Neuronal stem cell (in vitro differentiated cells): ENCODE measurements around the gene PDIA4.
A peak's percentile ranks its signal among the peaks of the same experiment; 100 is the strongest.

Source experiments
- DNase-seq: peaks from one replicate; pipeline ENCODE4 v3.0.0-alpha.2; 2013; ENCODE audit warnings: low spot score
- H2AFZ ChIP-seq: one replicate; pipeline ENCODE4 v1.6.1; 2013; ENCODE audit warnings: mild to moderate bottlenecking, low read length, inconsistent platforms
- H2AK5ac ChIP-seq: 2 replicates; pipeline ENCODE4 v1.6.1; 2013; ENCODE audit warnings: low read depth, mild to moderate bottlenecking, inconsistent platforms, low read length, moderate library complexity, mixed read lengths
- H2BK120ac ChIP-seq: 2 replicates; pipeline ENCODE4 v1.6.1; 2013; ENCODE audit warnings: low read depth, mild to moderate bottlenecking, inconsistent platforms, low read length, moderate library complexity, mixed read lengths
- H2BK12ac ChIP-seq: one replicate; pipeline ENCODE4 v1.6.1; 2013; ENCODE audit warnings: low read length, inconsistent platforms
- H2BK15ac ChIP-seq: 2 replicates; pipeline ENCODE4 v1.6.1; 2013; ENCODE audit warnings: mild to moderate bottlenecking, low read length, inconsistent platforms, mixed read lengths
- H2BK5ac ChIP-seq: one replicate; pipeline ENCODE4 v1.6.1; 2013; ENCODE audit warnings: inconsistent platforms, mild to moderate bottlenecking, low read length, moderate library complexity
- H3K14ac ChIP-seq: one replicate; pipeline ENCODE4 v1.6.1; 2013; ENCODE audit warnings: low read length, inconsistent platforms
- H3K18ac ChIP-seq: 2 replicates; pipeline ENCODE4 v1.6.1; 2013; ENCODE audit warnings: low read length, inconsistent platforms
- H3K23ac ChIP-seq: 2 replicates; pipeline ENCODE4 v1.6.1; 2013; ENCODE audit warnings: low read depth, mild to moderate bottlenecking, mixed read lengths, low read length, inconsistent platforms; ENCODE audit not compliant: poor library complexity
- H3K27ac ChIP-seq: replicated peaks from 3 replicates; pipeline ENCODE4 v1.5.1; 2013; ENCODE audit warnings: low read length, inconsistent platforms
- H3K27me3 ChIP-seq, 3 experiments: 2 replicates each; pipeline ENCODE4 v1.6.1; 2013; ENCODE audit warnings: low read length in 3 of 3, mild to moderate bottlenecking in 2 of 3, inconsistent platforms in 1 of 3, low read depth in 1 of 3, mixed read lengths in 1 of 3, moderate library complexity in 1 of 3; ENCODE audit not compliant: control insufficient read depth in 3 of 3, insufficient read depth in 3 of 3
- H3K36me3 ChIP-seq, 2 donors: replicated peaks in 1 of 2; 2 replicates each; pipeline ENCODE4 v1.6.1; 2013; ENCODE audit warnings: low read length in 2 of 2; ENCODE audit not compliant: control insufficient read depth in 2 of 2, insufficient read depth in 2 of 2
- H3K4ac ChIP-seq: 2 replicates; pipeline ENCODE4 v1.6.1; 2013; ENCODE audit warnings: inconsistent platforms, mild to moderate bottlenecking, low read length, moderate library complexity
- H3K4me1 ChIP-seq, 2 donors: 1 replicate in 1 of 2; 2 replicates in 1 of 2; pipeline ENCODE4 v1.6.1; 2013; ENCODE audit warnings: low read length in 2 of 2, low read depth in 1 of 2; ENCODE audit not compliant: control insufficient read depth in 2 of 2, insufficient read depth in 1 of 2
- H3K4me2 ChIP-seq: one replicate; pipeline ENCODE4 v1.6.1; 2013; ENCODE audit warnings: mild to moderate bottlenecking, low read length, inconsistent platforms; ENCODE audit not compliant: insufficient read depth, poor library complexity, severe bottlenecking
- H3K4me3 ChIP-seq, 2 donors: 2 replicates each; pipeline ENCODE4 v1.5.1; 2013; ENCODE audit warnings: low read length in 2 of 2, mild to moderate bottlenecking in 2 of 2, inconsistent platforms in 1 of 2, moderate library complexity in 1 of 2
- H3K79me1 ChIP-seq: one replicate; pipeline ENCODE4 v1.6.1; 2013; ENCODE audit warnings: low read depth, mild to moderate bottlenecking, inconsistent platforms, low read length, moderate library complexity
- H3K9ac ChIP-seq: one replicate; pipeline ENCODE4 v1.6.1; 2013; ENCODE audit warnings: mild to moderate bottlenecking, low read depth, low read length, inconsistent platforms; ENCODE audit not compliant: poor library complexity
- H3K9me3 ChIP-seq, 2 donors: replicated peaks in 1 of 2; 2 replicates each; pipeline versions ENCODE3 to v1.6.1; 2013; ENCODE audit warnings: low read length in 2 of 2, mild to moderate bottlenecking in 2 of 2, inconsistent platforms in 1 of 2, low read depth in 1 of 2, mixed read lengths in 1 of 2, moderate library complexity in 1 of 2; ENCODE audit not compliant: control insufficient read depth in 2 of 2, insufficient read depth in 1 of 2
- H4K8ac ChIP-seq: one replicate; pipeline ENCODE4 v1.6.1; 2013; ENCODE audit warnings: low read depth, mild to moderate bottlenecking, inconsistent platforms, low read length, moderate library complexity
- H4K91ac ChIP-seq: one replicate; pipeline ENCODE4 v1.6.1; 2013; ENCODE audit warnings: low read length, low read depth, mild to moderate bottlenecking, inconsistent platforms; ENCODE audit not compliant: poor library complexity
- WGBS, 2 donors: extraction: QIAGEN DNeasy Blood & Tissue Kit; methylation state at CpG; one replicate each; pipeline ENCODE4 v1.1.7; 2013; ENCODE audit warnings: missing lambda C conversion rate in 2 of 2, mixed read lengths in 1 of 2; ENCODE audit not compliant: insufficient read length in 2 of 2, insufficient replicate concordance in 1 of 2; ENCODE audit errors: extremely low coverage in 2 of 2; 5-methylcytosine and 5-hydroxymethylcytosine counted together

The PDIA4 gene

DNA sequence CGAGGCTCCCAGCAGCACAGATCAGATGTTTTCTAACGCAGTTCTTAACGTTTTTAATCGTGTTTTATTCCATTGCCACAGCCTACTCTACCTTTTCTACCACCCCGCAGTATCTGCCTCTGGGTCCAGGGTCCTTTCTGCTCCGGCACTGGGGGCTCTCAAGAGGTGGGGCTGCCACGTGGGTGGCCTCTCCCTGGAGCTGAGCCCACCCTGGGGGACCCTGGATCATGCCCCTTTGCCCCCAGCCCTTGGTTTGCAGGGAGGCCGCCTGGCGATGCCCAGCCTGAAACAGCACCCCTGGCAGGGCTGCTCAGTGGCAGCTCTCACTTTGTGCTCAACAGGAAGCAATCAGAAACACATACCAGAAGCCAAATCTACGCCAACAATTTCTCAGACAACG is 25.3 kb downstream of the PDIA4 start:
- Histone ChIP-seq H2BK120ac (no peak overlapping the region), H2AFZ (no peak overlapping the region), H2BK15ac (no peak overlapping the region), H3K9me3 (no peaks in the 10 kb centered on the region), H3K4me3 (no peak overlapping the region), H3K36me3 (peaks cover 55 to 63% of the 10 kb centered on the region in 2 donors), H3K79me1 (peaks cover 9% of the 10 kb centered on the region), H3K23ac (peak overlapping the region; percentile 65), H3K14ac (peak overlapping the region; percentile 71), H3K18ac (no peak overlapping the region), H2AK5ac (no peak overlapping the region), H2BK5ac (no peak overlapping the region), H2BK12ac (no peak overlapping the region), H3K27me3 (no peaks in the 10 kb centered on the region), H3K27ac (peak overlapping the region; percentile 25), H3K9ac (no peak overlapping the region), H3K4ac (no peak overlapping the region), H3K4me2 (no peak overlapping the region), H3K4me1 (no peaks in the 10 kb centered on the region), H4K8ac (no peak overlapping the region), H4K91ac (no peak overlapping the region)
- no CpG with 5 or more reads among the region's 11 CpGs for WGBS, 2 donors
- DNase-seq: no peak

DNA sequence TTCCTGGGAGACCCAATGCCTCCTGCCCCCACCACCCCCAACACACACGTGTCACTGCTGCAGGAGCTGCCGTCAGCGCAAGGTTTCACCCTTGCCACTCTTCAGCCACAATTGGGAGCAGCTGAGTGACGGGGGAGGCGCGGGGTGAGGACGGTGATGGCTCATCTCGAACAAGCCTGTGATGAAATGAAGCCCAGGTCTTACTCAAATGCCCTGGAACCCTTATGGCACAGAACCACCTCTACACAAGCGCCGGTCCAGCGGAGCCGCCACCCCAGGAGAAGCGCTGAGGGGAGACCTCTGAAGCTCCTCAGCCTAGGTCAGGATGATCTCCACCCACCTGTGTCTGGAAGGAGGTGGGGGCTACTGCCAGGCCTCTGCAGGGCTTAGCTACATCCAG is 25.7 kb downstream of the PDIA4 start:
- no peak overlapping the region for H2BK120ac ChIP-seq
- H2AFZ ChIP-seq: no peak overlapping the region
- peaks cover 52 to 59% of the 10 kb centered on the region in 2 donors for H3K36me3 ChIP-seq
- no peak overlapping the region for H3K14ac ChIP-seq
- no CpG with 5 or more reads among the region's 13 CpGs for WGBS, 2 donors
- no peak overlapping the region for H2BK5ac ChIP-seq
- no peaks in the 10 kb centered on the region for H3K4me1 ChIP-seq
- H3K18ac ChIP-seq: no peak overlapping the region
- no peak overlapping the region for H2AK5ac ChIP-seq
- H3K23ac ChIP-seq: peak overlapping the region; percentile 85
- no peaks in the 10 kb centered on the region for H3K27me3 ChIP-seq
- H2BK12ac ChIP-seq: no peak overlapping the region
- H3K4me2 ChIP-seq: no peak overlapping the region
- no peaks in the 10 kb centered on the region for H3K9me3 ChIP-seq
- H3K79me1 ChIP-seq: peaks cover 9% of the 10 kb centered on the region
- no peak overlapping the region for H3K4ac ChIP-seq
- H3K27ac ChIP-seq: no peak overlapping the region
- no peak overlapping the region for H4K91ac ChIP-seq
- H4K8ac ChIP-seq: no peak overlapping the region
- no peak for DNase-seq
- H3K9ac ChIP-seq: no peak overlapping the region
- no peak overlapping the region for H2BK15ac ChIP-seq
- no peak overlapping the region for H3K4me3 ChIP-seq

DNA sequence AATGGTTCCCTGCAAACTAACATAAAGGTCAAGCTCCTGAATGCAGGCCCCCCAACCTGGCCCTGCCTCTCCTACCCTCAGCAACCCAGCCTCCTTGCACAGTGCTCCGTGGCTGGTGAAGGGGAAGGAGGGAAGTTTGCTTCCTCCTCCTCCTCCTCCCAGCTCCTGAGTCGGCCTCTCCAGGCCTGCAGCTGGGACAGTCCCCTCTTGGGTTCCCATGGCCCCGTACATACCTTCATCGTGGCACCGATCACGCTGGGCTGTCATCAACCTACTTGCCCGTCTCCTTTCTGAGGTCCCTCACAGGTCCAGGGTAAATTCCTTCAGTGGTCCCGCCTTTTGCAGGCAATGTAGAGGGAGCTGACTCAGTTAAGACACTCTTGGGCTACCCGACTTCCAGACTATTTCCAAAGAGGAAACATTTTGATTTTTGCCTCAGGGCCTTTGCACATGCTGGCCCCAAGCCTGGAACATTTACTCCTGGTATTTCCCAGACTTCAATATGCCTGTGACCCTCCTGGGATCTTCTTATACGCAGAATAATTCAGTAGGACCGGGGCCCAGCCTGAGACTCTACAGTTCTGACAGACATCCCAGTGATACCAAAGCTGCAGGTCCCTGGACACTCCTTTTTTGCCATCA is 26.8 kb downstream of the PDIA4 start:
- peaks cover 9% of the 10 kb centered on the region for H3K79me1 ChIP-seq
- H3K4me3 ChIP-seq: no peak overlapping the region
- H4K8ac ChIP-seq: no peak overlapping the region
- no peak for DNase-seq
- H2AFZ ChIP-seq: no peak overlapping the region
- WGBS, 2 donors: no CpG with 5 or more reads among the region's 11 CpGs
- no peak overlapping the region for H3K4ac ChIP-seq
- H3K9ac ChIP-seq: no peak overlapping the region
- no peaks in the 10 kb centered on the region for H3K27me3 ChIP-seq
- no peak overlapping the region for H2BK15ac ChIP-seq
- H4K91ac ChIP-seq: no peak overlapping the region
- H3K4me1 ChIP-seq: no peaks in the 10 kb centered on the region
- no peak overlapping the region for H2BK12ac ChIP-seq
- H3K4me2 ChIP-seq: no peak overlapping the region
- H2AK5ac ChIP-seq: no peak overlapping the region
- H3K23ac ChIP-seq: no peak overlapping the region
- H2BK120ac ChIP-seq: no peak overlapping the region
- H3K36me3 ChIP-seq: peaks cover 41 to 48% of the 10 kb centered on the region in 2 donors
- no peak overlapping the region for H3K18ac ChIP-seq
- no peak overlapping the region for H2BK5ac ChIP-seq
- no peaks in the 10 kb centered on the region for H3K9me3 ChIP-seq
- H3K14ac ChIP-seq: no peak overlapping the region
- H3K27ac ChIP-seq: no peak overlapping the region

DNA sequence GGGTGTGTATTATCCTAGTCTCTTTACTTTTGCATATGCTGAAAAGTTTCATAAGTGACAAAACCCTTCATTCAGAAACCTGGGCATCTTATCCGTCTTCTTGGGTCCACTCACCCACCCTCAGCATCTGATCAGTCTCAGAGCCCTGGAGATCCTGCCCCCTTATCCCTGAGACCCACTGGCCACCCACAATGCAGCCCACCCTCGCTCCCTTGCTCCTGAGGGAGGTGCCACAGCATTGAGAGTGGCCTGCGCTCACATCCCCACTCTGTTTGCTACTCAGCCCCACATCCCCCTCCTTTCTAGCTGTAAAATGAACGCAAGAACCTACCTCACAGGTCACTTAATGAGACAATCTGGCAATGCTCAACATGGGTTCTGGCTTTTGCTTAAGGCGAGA is 27.3 kb downstream of the PDIA4 start:
- no peak overlapping the region for H3K9ac ChIP-seq
- no peak overlapping the region for H3K23ac ChIP-seq
- no peaks in the 10 kb centered on the region for H3K4me1 ChIP-seq
- H3K14ac ChIP-seq: no peak overlapping the region
- no peaks in the 10 kb centered on the region for H3K27me3 ChIP-seq
- peaks cover 35 to 43% of the 10 kb centered on the region in 2 donors for H3K36me3 ChIP-seq
- H3K9me3 ChIP-seq: no peaks in the 10 kb centered on the region
- H4K8ac ChIP-seq: no peak overlapping the region
- no peak overlapping the region for H2BK12ac ChIP-seq
- H2BK5ac ChIP-seq: no peak overlapping the region
- H3K4ac ChIP-seq: no peak overlapping the region
- no peak overlapping the region for H2AFZ ChIP-seq
- H2BK15ac ChIP-seq: no peak overlapping the region
- H3K4me2 ChIP-seq: no peak overlapping the region
- no CpG with 5 or more reads among the region's 5 CpGs for WGBS, 2 donors
- no peak overlapping the region for H4K91ac ChIP-seq
- peaks cover 9% of the 10 kb centered on the region for H3K79me1 ChIP-seq
- no peak overlapping the region for H2BK120ac ChIP-seq
- H3K27ac ChIP-seq: no peak overlapping the region
- peak overlapping the region; percentile 3 for H3K18ac ChIP-seq
- H3K4me3 ChIP-seq: no peak overlapping the region
- no peak for DNase-seq
- no peak overlapping the region for H2AK5ac ChIP-seq
